HepG2 (cell line): Measurements from ENCODE around the gene TTN. TPM values are rescaled to one million over a fixed set of nuclear protein-coding genes. Genes with fewer than 3 reads are reported as not detected.

Experiments
- AGO2 ChIP-seq: fragments of 200-400 bp; formaldehyde crosslinking; optimal IDR thresholded peaks from 2 replicates; pipeline ENCODE3; 2017; ENCODE audit warnings: mild to moderate bottlenecking, low read depth, low read length, moderate library complexity
- ARID5B ChIP-seq: IDR thresholded peaks from 2 replicates; pipeline ENCODE4 v1.4.0; 2020; ENCODE audit warnings: mild to moderate bottlenecking, missing genetic modification reagents
- CBX2 ChIP-seq, 2 experiments: fragments of 200-600 bp in 1 of 2; sonication (generic); formaldehyde crosslinking in 1 of 2; IDR thresholded peaks; 2 replicates each; pipeline versions ENCODE4 v1.7.0 to v1.8.1; 2018 to 2022; ENCODE audit warnings: low read depth in 2 of 2, low read length in 1 of 2, mild to moderate bottlenecking in 1 of 2, missing genetic modification reagents in 1 of 2
- CEBPG ChIP-seq: IDR thresholded peaks from 2 replicates; pipeline ENCODE4 v1.6.1; 2016
- EEA1 ChIP-seq: sonication (generic); formaldehyde crosslinking; IDR thresholded peaks from 2 replicates; pipeline ENCODE4 v1.5.1; 2020; ENCODE audit warnings: mild to moderate bottlenecking, missing genetic modification reagents, borderline replicate concordance
- FOXC1 ChIP-seq: sonication (generic); formaldehyde crosslinking; IDR thresholded peaks from 2 replicates; pipeline ENCODE4 v1.8.0; 2022; ENCODE audit warnings: mild to moderate bottlenecking, missing genetic modification reagents, borderline replicate concordance
- NCOA2 ChIP-seq: sonication (generic); formaldehyde crosslinking; IDR thresholded peaks from 2 replicates; pipeline ENCODE4 v1.8.0; 2022; ENCODE audit warnings: inconsistent platforms
- NCOA5 ChIP-seq: sonication (generic); formaldehyde crosslinking; IDR thresholded peaks from 2 replicates; pipeline ENCODE4 v1.4.0; 2020; ENCODE audit warnings: missing genetic modification reagents
- SAP130 ChIP-seq: IDR thresholded peaks from 2 replicates; pipeline ENCODE4 v1.6.1; 2016; ENCODE audit warnings: low read depth
- SMAD1 ChIP-seq: sonication (generic); formaldehyde crosslinking; IDR thresholded peaks from 2 replicates; pipeline ENCODE4 v1.4.0; 2020; ENCODE audit warnings: missing genetic modification reagents, low read depth, mild to moderate bottlenecking, borderline replicate concordance
- TFE3 ChIP-seq: IDR thresholded peaks from 2 replicates; pipeline ENCODE4 v1.6.1; 2016
- ZFP36 ChIP-seq: fragments of 150-350 bp; IDR thresholded peaks from 2 replicates; pipeline ENCODE4 v1.6.1; 2018; ENCODE audit warnings: borderline replicate concordance, low read length, low read depth; ENCODE audit not compliant: partially characterized antibody
- ZMAT3 ChIP-seq: sonication (generic); formaldehyde crosslinking; conservative IDR thresholded peaks from 2 replicates; pipeline ENCODE4 v1.7.0; 2021; ENCODE audit warnings: missing genetic modification reagents
- ZNF253 ChIP-seq: sonication (generic); formaldehyde crosslinking; IDR thresholded peaks from 2 replicates; pipeline ENCODE4 v1.8.0; 2022; ENCODE audit warnings: mild to moderate bottlenecking, missing genetic modification reagents, borderline replicate concordance
- ZNF256 ChIP-seq: sonication (generic); formaldehyde crosslinking; conservative IDR thresholded peaks from 2 replicates; pipeline ENCODE4 v1.4.0; 2020; ENCODE audit warnings: missing genetic modification reagents
- ZNF282 ChIP-seq: fragments of 450-650 bp; IDR thresholded peaks from 2 replicates; pipeline ENCODE4 v1.6.1; 2018; ENCODE audit not compliant: partially characterized antibody
- polyA plus RNA-seq, 8 experiments: library from polyadenylated mRNA; depleted of rRNA in 3 of 8; stranded (reverse) in 7 of 8; unstranded in 1 of 8; fragments of >200 nt; fragmentation: Illumina TruSeq in 4 of 8; extraction: Trizol in 4 of 8; gene quantifications; 2 replicates each; pipeline versions ENCODE4 v1.2.1 to v1.2.3, GENCODE V29; 2011 to 2016; ENCODE audit warnings: low read depth in 4 of 8, missing spikeins in 1 of 8, mixed read lengths in 1 of 8; ENCODE audit not compliant: insufficient read depth in 1 of 8
- total RNA-seq, 5 experiments: library from RNA; depleted of rRNA; stranded (reverse); fragments of >200 nt; fragmentation: Illumina TruSeq; extraction: Trizol; gene quantifications; 2 replicates each; pipeline ENCODE4 v1.2.3, GENCODE V29; 2016; ENCODE audit warnings: low read depth in 1 of 5
- TF ChIP-seq, protein P1 (sequence below): sonication (generic); formaldehyde crosslinking; IDR thresholded peaks from 2 replicates; pipeline ENCODE4 v1.4.0; 2020; ENCODE audit warnings: mild to moderate bottlenecking, missing genetic modification reagents
- TF ChIP-seq, protein P2 (sequence below): sonication (generic); formaldehyde crosslinking; IDR thresholded peaks from 2 replicates; pipeline ENCODE4 v1.4.0; 2020; ENCODE audit warnings: missing genetic modification reagents, mild to moderate bottlenecking, borderline replicate concordance

The TTN gene
- total and polyA plus RNA-seq, 2 of the 13 experiments (the other 11 are each of a cell fraction or from before 2014, with no cell fraction given) = under 0.01 TPM

DNA sequence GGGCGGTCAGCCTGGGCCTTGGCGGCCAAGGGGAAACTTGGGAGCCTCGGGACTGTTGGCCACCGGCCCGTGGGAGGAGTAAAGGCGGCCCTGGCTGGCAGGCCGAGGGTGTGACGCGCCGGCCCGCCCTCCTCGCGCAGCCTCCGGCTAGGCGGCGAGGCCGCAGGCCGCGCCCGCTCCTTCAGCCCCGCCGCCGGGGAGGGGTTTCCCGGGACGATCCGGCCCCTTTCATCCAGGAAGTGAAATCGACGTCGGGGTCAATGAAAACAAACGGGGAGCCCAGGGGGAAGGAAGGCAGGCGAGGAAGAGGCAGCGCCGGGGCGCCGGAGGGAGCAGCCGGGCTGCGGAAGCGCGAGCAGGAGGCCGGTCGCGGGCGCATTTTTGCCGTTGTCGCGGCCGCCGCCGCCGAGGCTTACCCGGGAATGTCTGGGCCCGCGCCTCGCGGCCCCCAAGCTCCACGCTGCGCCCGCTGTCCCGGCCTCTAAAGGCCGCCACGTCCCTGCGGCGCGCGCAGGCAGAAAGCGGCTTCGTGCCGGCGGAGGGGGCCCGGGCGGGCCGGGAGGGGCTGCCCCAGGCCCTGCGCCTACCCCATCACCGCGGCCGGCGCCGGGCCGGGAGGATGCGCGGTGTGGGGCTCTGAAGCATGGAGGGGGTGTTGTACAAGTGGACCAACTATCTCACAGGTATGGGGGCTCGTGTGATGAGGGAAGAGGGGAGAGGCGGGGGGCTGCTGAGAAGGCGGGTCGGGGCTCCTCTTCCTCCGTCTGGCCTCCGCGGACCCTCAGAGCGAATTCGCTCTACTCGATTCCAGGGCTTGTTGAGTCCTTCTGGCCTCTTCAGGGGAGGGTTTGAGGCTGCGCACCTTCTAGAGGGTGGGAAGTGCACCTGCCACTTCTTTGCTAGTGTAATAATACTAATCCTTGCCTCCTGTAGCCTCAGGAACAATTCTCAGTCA is 326.7 kb downstream of the TTN start, which contains the start of gene PLEKHA3 (continued):
- TF ChIP-seq TFE3 (CRISPR knock-in tag) = peak; percentile 60; the same call in 1 of the 2 replicates
- TF ChIP-seq, protein P1, sequence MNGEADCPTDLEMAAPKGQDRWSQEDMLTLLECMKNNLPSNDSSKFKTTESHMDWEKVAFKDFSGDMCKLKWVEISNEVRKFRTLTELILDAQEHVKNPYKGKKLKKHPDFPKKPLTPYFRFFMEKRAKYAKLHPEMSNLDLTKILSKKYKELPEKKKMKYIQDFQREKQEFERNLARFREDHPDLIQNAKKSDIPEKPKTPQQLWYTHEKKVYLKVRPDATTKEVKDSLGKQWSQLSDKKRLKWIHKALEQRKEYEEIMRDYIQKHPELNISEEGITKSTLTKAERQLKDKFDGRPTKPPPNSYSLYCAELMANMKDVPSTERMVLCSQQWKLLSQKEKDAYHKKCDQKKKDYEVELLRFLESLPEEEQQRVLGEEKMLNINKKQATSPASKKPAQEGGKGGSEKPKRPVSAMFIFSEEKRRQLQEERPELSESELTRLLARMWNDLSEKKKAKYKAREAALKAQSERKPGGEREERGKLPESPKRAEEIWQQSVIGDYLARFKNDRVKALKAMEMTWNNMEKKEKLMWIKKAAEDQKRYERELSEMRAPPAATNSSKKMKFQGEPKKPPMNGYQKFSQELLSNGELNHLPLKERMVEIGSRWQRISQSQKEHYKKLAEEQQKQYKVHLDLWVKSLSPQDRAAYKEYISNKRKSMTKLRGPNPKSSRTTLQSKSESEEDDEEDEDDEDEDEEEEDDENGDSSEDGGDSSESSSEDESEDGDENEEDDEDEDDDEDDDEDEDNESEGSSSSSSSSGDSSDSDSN (CRISPR knock-in tag) = peak; percentile 95
- no peak for TF ChIP-seq ZNF282
- TF ChIP-seq ZNF253 (CRISPR knock-in tag) = no peak
- no peak; the same call in 1 of the 2 replicates for TF ChIP-seq ZMAT3
- TF ChIP-seq SAP130 = peak; percentile 92
- TF ChIP-seq AGO2 = peak; percentile 58
- no peak for TF ChIP-seq CBX2 (IDR thresholded peaks at IDR 0.05; ENCODE audit: low read depth, low read length)
- no peak for TF ChIP-seq CBX2 (CRISPR knock-in tag; IDR thresholded peaks at IDR 0.05; ENCODE audit: low read depth)
- TF ChIP-seq CEBPG (CRISPR knock-in tag) = no peak
- peak; percentile 74 for TF ChIP-seq ARID5B (CRISPR knock-in tag)
- TF ChIP-seq ZNF256 = 0 out of 2 replicates have a peak, but pooled peaks have one; percentile 55
- no peak; the same call in 1 of the 2 replicates for TF ChIP-seq NCOA2
- TF ChIP-seq NCOA5 (CRISPR knock-in tag) = no peak
- no peak; the same call in 1 of the 2 replicates for TF ChIP-seq EEA1 (CRISPR knock-in tag)
- no peak for TF ChIP-seq SMAD1 (CRISPR knock-in tag)
- TF ChIP-seq ZFP36 = no peak
- TF ChIP-seq, protein P2, sequence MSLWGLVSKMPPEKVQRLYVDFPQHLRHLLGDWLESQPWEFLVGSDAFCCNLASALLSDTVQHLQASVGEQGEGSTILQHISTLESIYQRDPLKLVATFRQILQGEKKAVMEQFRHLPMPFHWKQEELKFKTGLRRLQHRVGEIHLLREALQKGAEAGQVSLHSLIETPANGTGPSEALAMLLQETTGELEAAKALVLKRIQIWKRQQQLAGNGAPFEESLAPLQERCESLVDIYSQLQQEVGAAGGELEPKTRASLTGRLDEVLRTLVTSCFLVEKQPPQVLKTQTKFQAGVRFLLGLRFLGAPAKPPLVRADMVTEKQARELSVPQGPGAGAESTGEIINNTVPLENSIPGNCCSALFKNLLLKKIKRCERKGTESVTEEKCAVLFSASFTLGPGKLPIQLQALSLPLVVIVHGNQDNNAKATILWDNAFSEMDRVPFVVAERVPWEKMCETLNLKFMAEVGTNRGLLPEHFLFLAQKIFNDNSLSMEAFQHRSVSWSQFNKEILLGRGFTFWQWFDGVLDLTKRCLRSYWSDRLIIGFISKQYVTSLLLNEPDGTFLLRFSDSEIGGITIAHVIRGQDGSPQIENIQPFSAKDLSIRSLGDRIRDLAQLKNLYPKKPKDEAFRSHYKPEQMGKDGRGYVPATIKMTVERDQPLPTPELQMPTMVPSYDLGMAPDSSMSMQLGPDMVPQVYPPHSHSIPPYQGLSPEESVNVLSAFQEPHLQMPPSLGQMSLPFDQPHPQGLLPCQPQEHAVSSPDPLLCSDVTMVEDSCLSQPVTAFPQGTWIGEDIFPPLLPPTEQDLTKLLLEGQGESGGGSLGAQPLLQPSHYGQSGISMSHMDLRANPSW (CRISPR knock-in tag) = no peak
- no peak for TF ChIP-seq FOXC1 (CRISPR knock-in tag)
